HEK293 (cell line): Measurements from ENCODE around the gene ITGA7.

Experiments used
- CTCF ChIA-PET: fragments of 350-600 bp; formaldehyde crosslinking; extraction: SDS; loops from one replicate; lab custom pipeline; 2021; ENCODE audit warnings: antibody characterized with exemption; lab: Yijun Ruan, JAX
- POLR2A ChIA-PET: fragments of 300-600 bp; formaldehyde crosslinking; extraction: SDS; loops from one replicate; lab custom pipeline; 2020; ENCODE audit warnings: antibody characterized with exemption, inconsistent platforms; lab: Yijun Ruan, JAX
- H3K27ac ChIP-seq: fragments of 200-500 bp; sonication (Bioruptor generic); 2 replicates; pipeline ENCODE4 v1.5.1; 2014; ENCODE audit warnings: low read depth, low read length, control low read depth, inconsistent platforms; ENCODE audit errors: extremely low read depth
- H3K36me3 ChIP-seq, 2 experiments: fragments of 200-500 bp in 1 of 2; sonication (Bioruptor generic) in 1 of 2; 1 replicate in 1 of 2; 2 replicates in 1 of 2; pipeline ENCODE4 v1.5.1; 2014 to 2017; ENCODE audit warnings: inconsistent platforms in 2 of 2, low read length in 2 of 2; ENCODE audit not compliant: control insufficient read depth in 2 of 2, insufficient read depth in 1 of 2
- H3K4me1 ChIP-seq: fragments of 200-500 bp; sonication (Bioruptor generic); 2 replicates; pipeline ENCODE4 v1.5.1; 2014; ENCODE audit warnings: mild to moderate bottlenecking, low read length, inconsistent platforms; ENCODE audit not compliant: control insufficient read depth, insufficient read depth
- H3K4me3 ChIP-seq: 2 replicates; pipeline ENCODE4 v1.5.1; 2011; ENCODE audit warnings: low read depth, mild to moderate bottlenecking, control low read depth, low read length, moderate library complexity
- H3K9me3 ChIP-seq: fragments of 200-500 bp; sonication (Bioruptor generic); 2 replicates; pipeline ENCODE4 v1.5.1; 2014; ENCODE audit warnings: low read depth, low read length, inconsistent platforms; ENCODE audit not compliant: control insufficient read depth, insufficient read depth
- BCL11B ChIP-seq: fragments of 450-650 bp; formaldehyde crosslinking; IDR thresholded peaks from 2 replicates; pipeline ENCODE4 v1.5.1; 2016; ENCODE audit warnings: low read depth, missing biosample characterization, missing genetic modification characterization
- FEZF1 ChIP-seq: fragments of 450-650 bp; formaldehyde crosslinking; IDR thresholded peaks from 2 replicates; pipeline ENCODE4 v1.5.1; 2016; ENCODE audit warnings: missing biosample characterization, missing genetic modification characterization
- GLIS2 ChIP-seq: fragments of 450-650 bp; formaldehyde crosslinking; IDR thresholded peaks from 2 replicates; pipeline ENCODE4 v1.5.1; 2016; ENCODE audit warnings: missing biosample characterization, missing genetic modification characterization
- HOXA7 ChIP-seq: sonication (generic); formaldehyde crosslinking; IDR thresholded peaks from 2 replicates; pipeline ENCODE4 v1.8.1; 2022; ENCODE audit warnings: missing genetic modification reagents, borderline replicate concordance
- KLF10 ChIP-seq: fragments of 450-650 bp; IDR thresholded peaks from 2 replicates; pipeline ENCODE4 v1.5.1; 2018; ENCODE audit warnings: missing biosample characterization, mild to moderate bottlenecking, missing genetic modification characterization
- PBX3 ChIP-seq: sonication (generic); formaldehyde crosslinking; IDR thresholded peaks from 2 replicates; pipeline ENCODE4 v1.8.1; 2022; ENCODE audit warnings: mild to moderate bottlenecking, moderate library complexity, missing genetic modification reagents
- PRDM1 ChIP-seq: fragments of 450-650 bp; formaldehyde crosslinking; IDR thresholded peaks from 2 replicates; pipeline ENCODE4; 2016; ENCODE audit warnings: missing biosample characterization, missing genetic modification characterization
- REPIN1 ChIP-seq: fragments of 450-650 bp; formaldehyde crosslinking; IDR thresholded peaks from 2 replicates; pipeline ENCODE4 v1.5.1; 2017; ENCODE audit warnings: missing biosample characterization, missing genetic modification characterization, low read depth
- REST ChIP-seq: fragments of 450-650 bp; formaldehyde crosslinking; IDR thresholded peaks from 2 replicates; pipeline ENCODE4 v1.5.1; 2016; ENCODE audit warnings: missing biosample characterization, missing genetic modification characterization
- SCRT1 ChIP-seq: fragments of 450-650 bp; formaldehyde crosslinking; IDR thresholded peaks from 2 replicates; pipeline ENCODE4 v1.5.1; 2016; ENCODE audit warnings: missing biosample characterization, missing genetic modification characterization, borderline replicate concordance
- SP7 ChIP-seq: fragments of 450-650 bp; formaldehyde crosslinking; IDR thresholded peaks from 2 replicates; pipeline ENCODE4 v1.5.1; 2016; ENCODE audit warnings: missing biosample characterization, missing genetic modification characterization
- ZBTB48 ChIP-seq: fragments of 450-650 bp; formaldehyde crosslinking; IDR thresholded peaks from 2 replicates; pipeline ENCODE4 v1.5.1; 2016; ENCODE audit warnings: missing biosample characterization, missing genetic modification characterization
- ZFHX2 ChIP-seq: fragments of 450-650 bp; formaldehyde crosslinking; conservative IDR thresholded peaks from 2 replicates; pipeline ENCODE4 v1.5.1; 2016; ENCODE audit warnings: missing biosample characterization, missing genetic modification characterization
- ZIC2 ChIP-seq: fragments of 450-650 bp; formaldehyde crosslinking; IDR thresholded peaks from 2 replicates; pipeline ENCODE4 v1.5.1; 2016; ENCODE audit warnings: missing biosample characterization, missing genetic modification characterization
- ZNF16 ChIP-seq: fragments of 450-650 bp; formaldehyde crosslinking; IDR thresholded peaks from 2 replicates; pipeline ENCODE4 v1.5.1; 2016; ENCODE audit warnings: low read depth, missing biosample characterization, missing genetic modification characterization
- ZNF19 ChIP-seq: fragments of 450-650 bp; formaldehyde crosslinking; IDR thresholded peaks from 2 replicates; pipeline ENCODE4; 2016; ENCODE audit warnings: missing biosample characterization, missing genetic modification characterization, low read depth
- ZNF2 ChIP-seq: fragments of 450-650 bp; formaldehyde crosslinking; IDR thresholded peaks from 2 replicates; pipeline ENCODE4 v1.5.1; 2016; ENCODE audit warnings: missing biosample characterization, missing genetic modification characterization
- ZNF341 ChIP-seq: fragments of 450-650 bp; formaldehyde crosslinking; IDR thresholded peaks from 2 replicates; pipeline ENCODE4; 2016; ENCODE audit warnings: low read depth, missing biosample characterization, missing genetic modification characterization
- ZNF37A ChIP-seq: fragments of 450-650 bp; IDR thresholded peaks from 2 replicates; pipeline ENCODE4 v1.5.1; 2018; ENCODE audit warnings: missing biosample characterization, missing genetic modification characterization
- ZNF398 ChIP-seq: fragments of 450-650 bp; formaldehyde crosslinking; IDR thresholded peaks from 2 replicates; pipeline ENCODE4 v1.5.1; 2017; ENCODE audit warnings: missing biosample characterization, missing genetic modification characterization
- ZNF449 ChIP-seq: fragments of 450-650 bp; formaldehyde crosslinking; IDR thresholded peaks from 2 replicates; pipeline ENCODE4 v1.5.1; 2017; ENCODE audit warnings: missing biosample characterization, mild to moderate bottlenecking, missing genetic modification characterization, moderate library complexity
- ZNF48 ChIP-seq: fragments of 450-650 bp; formaldehyde crosslinking; IDR thresholded peaks from 2 replicates; pipeline ENCODE4 v1.5.1; 2016; ENCODE audit warnings: missing biosample characterization, missing genetic modification characterization
- ZNF514 ChIP-seq: fragments of 450-650 bp; formaldehyde crosslinking; IDR thresholded peaks from 2 replicates; pipeline ENCODE4 v1.5.1; 2016; ENCODE audit warnings: missing biosample characterization, missing genetic modification characterization
- ZNF549 ChIP-seq: fragments of 450-650 bp; IDR thresholded peaks from 2 replicates; pipeline ENCODE4 v1.5.1; 2018; ENCODE audit warnings: missing biosample characterization, missing genetic modification characterization, mild to moderate bottlenecking, inconsistent platforms, moderate library complexity
- ZNF571 ChIP-seq: fragments of 450-650 bp; formaldehyde crosslinking; IDR thresholded peaks from 2 replicates; pipeline ENCODE4 v1.5.0; 2017; ENCODE audit warnings: missing biosample characterization, missing genetic modification characterization
- ZNF596 ChIP-seq: fragments of 450-650 bp; IDR thresholded peaks from 2 replicates; pipeline ENCODE4 v1.5.0; 2018; ENCODE audit warnings: missing biosample characterization, mild to moderate bottlenecking, missing genetic modification characterization, moderate library complexity
- ZNF610 ChIP-seq: fragments of 450-650 bp; formaldehyde crosslinking; IDR thresholded peaks from 2 replicates; pipeline ENCODE4 v1.5.1; 2016; ENCODE audit warnings: missing biosample characterization, missing genetic modification characterization, borderline replicate concordance
- ZNF660 ChIP-seq: fragments of 450-650 bp; IDR thresholded peaks from 2 replicates; pipeline ENCODE4 v1.5.1; 2018; ENCODE audit warnings: missing biosample characterization, mild to moderate bottlenecking, missing genetic modification characterization
- ZNF747 ChIP-seq: fragments of 450-650 bp; formaldehyde crosslinking; IDR thresholded peaks from 2 replicates; pipeline ENCODE4 v1.5.1; 2016; ENCODE audit warnings: missing biosample characterization, missing genetic modification characterization
- ZXDB ChIP-seq: fragments of 450-650 bp; formaldehyde crosslinking; IDR thresholded peaks from 2 replicates; pipeline ENCODE4 v1.5.1; 2016; ENCODE audit warnings: missing biosample characterization, missing genetic modification characterization

ITGA7 gene

GRCh38 chr12:55727643-55728185 lies 20.0 kb upstream of the ITGA7 start:
- H3K4me1 ChIP-seq: no peaks in the 10 kb centered on the region; the same call in 1 of the 2 replicates
- ChIA-PET POLR2A (interaction anchor here (0.6 to 2.1 kb wide), 3 partner anchors 8 to 20 kb away, joined by 3 to 7 read pairs (median 4); partner anchors contain the start of genes ITGA7 and RDH5), CTCF (interaction anchor here (0.7 to 1.7 kb wide), 2 partner anchors 9 to 614 kb away, joined by 5 to 9 read pairs; no protein-coding TSS in a partner anchor)
- no peaks in the 10 kb centered on the region for H3K9me3 ChIP-seq
- peak overlapping the region; percentile 77 for H3K4me3 ChIP-seq
- peak overlapping the region; percentile 91; the same call in 1 of the 2 replicates for H3K27ac ChIP-seq
- peaks cover 12 to 50% of the 10 kb centered on the region in 2 experiments for H3K36me3 ChIP-seq
- no peak for TF ChIP-seq ZNF2
- TF ChIP-seq ZNF514 (tag by site-specific recombination): no peak
- 0 out of 2 replicates have a peak, but pooled peaks have one; percentile 30 for TF ChIP-seq SP7 (tag by site-specific recombination)
- peak; percentile 49 for TF ChIP-seq ZFHX2 (tag by site-specific recombination)
- TF ChIP-seq KLF10: no peak
- TF ChIP-seq HOXA7: no peak
- TF ChIP-seq ZXDB: no peak
- TF ChIP-seq PRDM1: peak; percentile 77
- TF ChIP-seq ZNF571 (tag by site-specific recombination): no peak
- no peak; the same call in 1 of the 2 replicates for TF ChIP-seq ZIC2 (tag by site-specific recombination)
- peak; percentile 98 for TF ChIP-seq ZNF398 (tag by site-specific recombination)
- no peak for TF ChIP-seq ZNF19 (tag by site-specific recombination)
- TF ChIP-seq ZNF37A: no peak
- no peak for TF ChIP-seq BCL11B
- TF ChIP-seq REST (tag by site-specific recombination): 0 out of 2 replicates have a peak, but pooled peaks have one; percentile 18
- no peak for TF ChIP-seq REPIN1 (tag by site-specific recombination)
- no peak for TF ChIP-seq ZNF660 (tag by site-specific recombination)
- no peak for TF ChIP-seq ZNF48 (tag by site-specific recombination)
- TF ChIP-seq GLIS2: peak; percentile 61
- TF ChIP-seq ZBTB48: no peak
- no peak for TF ChIP-seq ZNF549 (tag by site-specific recombination)
- TF ChIP-seq ZNF16: no peak
- TF ChIP-seq FEZF1 (tag by site-specific recombination): no peak
- no peak for TF ChIP-seq ZNF449 (tag by site-specific recombination)
- no peak for TF ChIP-seq ZNF610 (tag by site-specific recombination)
- no peak for TF ChIP-seq PBX3 (CRISPR knock-in tag)
- TF ChIP-seq ZNF747 (tag by site-specific recombination): no peak
- TF ChIP-seq SCRT1 (tag by site-specific recombination): 0 out of 2 replicates have a peak, but pooled peaks have one; percentile 61
- no peak for TF ChIP-seq ZNF596 (tag by site-specific recombination)
- TF ChIP-seq ZNF341 (tag by site-specific recombination): peak; percentile 72
